Measurements from ENCODE around the gene CCL24.
"Not testable (repeated sequence)": the region's sequence is repeated elsewhere in the genome, so short reads cannot be mapped to it uniquely, and the experiment has no call there.

Gene CCL24

DNA sequence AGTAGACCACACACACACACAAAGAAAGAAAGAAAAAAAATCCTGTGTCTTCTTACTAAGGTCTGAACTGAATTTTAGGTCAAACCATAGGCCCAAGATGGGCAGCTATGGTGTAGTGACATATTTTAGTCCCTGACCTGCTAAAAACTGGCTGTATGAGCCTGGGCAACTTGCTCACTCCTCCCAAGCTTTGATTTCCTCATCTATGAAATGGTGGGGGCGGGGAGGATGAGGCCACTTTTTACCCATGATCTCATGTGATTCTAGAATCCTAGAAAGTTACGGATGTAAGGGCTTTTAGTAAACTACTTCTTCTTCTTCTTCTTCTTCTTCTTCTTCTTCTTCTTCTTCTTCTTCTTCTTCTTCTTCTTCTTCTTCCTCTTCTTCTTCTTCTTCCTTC lies 6.1 kb upstream of the CCL24 start:
- DNase-seq (ENCODE audit: low read depth), result no peak

DNA sequence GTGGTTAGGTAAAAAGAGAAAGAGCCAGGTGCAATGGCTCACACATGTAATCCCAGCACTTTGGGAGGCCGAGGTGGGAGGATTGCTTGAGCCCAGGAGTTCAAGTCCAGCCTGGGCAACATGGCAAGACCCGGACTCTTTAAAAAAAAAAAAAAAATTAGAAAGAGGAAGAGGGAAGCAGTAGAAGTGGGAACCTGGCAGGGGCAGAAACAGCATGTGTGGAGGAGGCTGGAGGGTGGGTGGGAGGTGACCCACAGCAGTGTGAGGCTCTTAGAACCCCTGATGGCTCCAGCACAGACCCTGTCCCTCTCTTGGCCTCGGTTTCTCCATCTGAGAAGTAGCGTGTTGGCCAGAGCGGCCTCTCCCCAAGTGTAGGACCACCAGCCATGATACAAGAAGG lies 4.9 kb upstream of the CCL24 start:
- no peak for DNase-seq (ENCODE audit: low read depth)

DNA sequence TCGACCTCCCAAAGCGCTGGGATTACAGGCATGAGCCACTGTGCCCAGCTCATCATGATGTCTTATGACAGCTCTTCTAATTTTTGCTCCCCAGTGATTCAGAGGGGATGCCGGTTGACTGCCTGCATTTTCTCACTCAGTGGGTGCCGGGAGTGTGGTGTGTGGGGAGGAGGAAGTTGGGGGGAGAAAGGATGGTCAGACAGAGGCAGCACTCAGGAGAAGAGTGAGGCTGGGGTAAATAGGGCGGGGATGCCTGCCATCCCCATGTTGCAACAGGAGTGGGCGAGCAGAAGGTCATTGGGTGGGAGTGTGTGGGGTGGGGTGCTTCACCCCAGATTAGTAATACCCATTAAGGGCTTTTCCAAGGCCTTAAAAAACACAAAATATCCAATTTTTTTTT lies 3.5 kb upstream of the CCL24 start:
- no peak for DNase-seq (ENCODE audit: low read depth)

DNA sequence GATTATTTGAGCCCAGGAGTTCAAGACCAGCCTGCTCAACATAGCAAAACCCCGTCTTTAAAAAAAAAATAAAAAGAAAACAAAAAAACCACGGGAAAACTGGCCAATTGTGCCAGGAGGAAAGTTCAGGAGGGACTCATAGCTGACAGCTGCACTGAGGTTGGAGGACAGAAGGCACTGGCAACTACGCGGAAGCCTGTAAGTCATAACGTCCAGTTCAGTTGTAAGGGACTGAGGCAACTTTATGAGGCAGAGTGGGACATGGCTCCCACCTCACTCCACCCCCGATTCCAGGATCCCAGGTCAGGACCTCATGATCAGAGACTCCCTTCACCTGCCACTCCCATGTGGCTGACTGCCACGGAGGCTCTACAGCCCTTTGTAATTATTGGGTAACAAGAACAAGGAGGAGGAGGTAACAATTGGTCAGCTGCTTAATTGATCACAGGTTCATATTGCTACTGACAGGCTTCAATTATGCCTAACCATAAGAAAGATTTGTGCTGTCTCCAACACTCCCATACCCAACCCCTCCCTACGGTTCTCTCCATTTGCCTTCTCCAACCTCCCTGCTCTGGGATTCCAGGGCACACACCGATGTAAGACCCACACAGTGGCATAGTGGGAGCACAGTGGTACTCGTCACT lies 1.9 kb upstream of the CCL24 start:
- no peak for DNase-seq (ENCODE audit: low read depth)

DNA sequence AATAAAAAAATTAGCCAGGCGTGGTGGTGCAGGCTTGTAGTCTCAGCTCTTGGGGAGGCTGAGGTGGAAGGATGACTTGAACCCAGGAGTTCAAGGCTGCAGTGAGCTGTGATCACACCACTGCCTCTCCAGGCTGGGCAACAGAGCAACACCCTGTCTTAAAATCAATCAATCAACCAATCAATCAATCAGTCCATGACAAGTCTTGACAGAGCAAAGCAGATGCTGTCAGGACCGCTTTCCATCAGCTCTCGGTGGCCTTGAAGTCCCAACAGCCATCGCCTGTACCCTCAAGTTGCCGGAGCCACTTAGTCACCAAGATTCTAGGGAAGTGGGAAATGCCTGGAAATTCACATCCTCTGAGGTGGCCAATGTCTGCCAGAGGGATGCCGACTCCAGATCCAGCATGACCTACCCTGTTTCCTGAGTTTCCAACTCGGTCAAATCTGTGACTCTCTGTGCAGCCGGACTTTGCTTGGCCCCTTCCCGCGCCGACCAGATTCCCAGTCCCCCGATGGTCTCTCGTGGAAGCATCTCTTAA lies 871 bp upstream of the CCL24 start:
- peak; percentile 83 for DNase-seq (ENCODE audit: low read depth)

DNA sequence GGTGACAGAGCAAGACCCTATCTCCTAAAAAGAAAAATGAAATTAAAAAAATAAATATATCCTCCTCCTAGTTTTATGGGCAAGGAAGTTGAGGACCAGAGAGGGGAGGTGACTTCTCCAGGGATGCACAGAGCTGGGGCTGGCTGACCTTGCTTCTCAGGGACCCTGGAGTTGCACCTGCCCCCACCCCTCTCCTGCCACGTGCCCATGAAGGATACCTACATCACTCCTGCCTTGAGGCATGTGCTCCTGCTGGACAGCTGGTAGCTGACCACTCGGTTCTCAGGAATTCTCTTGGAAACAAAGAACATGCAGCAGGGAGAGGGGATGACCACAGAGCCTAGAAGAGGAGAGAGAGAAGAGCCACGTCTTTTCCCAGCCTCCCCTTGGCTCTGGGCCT lies 522 bp downstream of the CCL24 start:
- peak; percentile 34 for DNase-seq (ENCODE audit: low read depth)

DNA sequence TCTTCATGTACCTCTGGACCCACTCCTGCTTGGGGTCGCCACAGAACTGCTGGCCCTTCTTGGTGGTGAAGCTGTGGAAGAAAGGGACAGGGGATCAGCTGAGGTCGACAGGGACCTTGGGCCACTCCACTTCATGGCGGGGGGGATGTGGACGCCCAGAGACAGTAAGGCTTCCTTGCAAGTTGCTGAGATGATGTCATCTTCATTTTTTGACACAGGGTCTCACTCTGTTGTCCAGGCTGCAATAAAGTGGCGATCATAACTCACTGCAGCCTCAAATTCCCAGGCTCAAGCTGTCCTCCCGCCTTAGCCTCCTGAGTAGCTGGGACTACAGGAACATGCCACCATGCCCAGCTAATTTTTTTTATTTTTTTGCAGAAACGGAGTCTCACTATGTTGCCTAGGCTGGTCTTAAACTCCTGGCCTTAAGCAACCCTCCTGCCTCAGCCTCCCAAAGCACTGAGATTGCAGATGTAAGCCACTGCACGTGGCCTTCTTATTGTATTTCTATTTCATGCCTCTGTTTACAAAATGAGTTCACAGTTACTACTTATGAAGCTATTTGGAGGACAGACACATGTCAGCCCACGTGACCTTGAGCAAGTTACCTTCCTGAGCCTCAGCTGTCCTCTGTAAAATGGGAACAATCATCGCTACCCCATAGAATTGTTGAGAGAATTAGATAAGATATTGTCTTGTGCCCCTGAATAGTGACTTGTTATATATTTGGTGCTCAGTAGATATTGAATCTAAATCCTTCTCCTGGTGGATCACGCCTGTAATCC lies 1.5 kb downstream of the CCL24 start:
- DNase-seq (ENCODE audit: low read depth), result no peak

DNA sequence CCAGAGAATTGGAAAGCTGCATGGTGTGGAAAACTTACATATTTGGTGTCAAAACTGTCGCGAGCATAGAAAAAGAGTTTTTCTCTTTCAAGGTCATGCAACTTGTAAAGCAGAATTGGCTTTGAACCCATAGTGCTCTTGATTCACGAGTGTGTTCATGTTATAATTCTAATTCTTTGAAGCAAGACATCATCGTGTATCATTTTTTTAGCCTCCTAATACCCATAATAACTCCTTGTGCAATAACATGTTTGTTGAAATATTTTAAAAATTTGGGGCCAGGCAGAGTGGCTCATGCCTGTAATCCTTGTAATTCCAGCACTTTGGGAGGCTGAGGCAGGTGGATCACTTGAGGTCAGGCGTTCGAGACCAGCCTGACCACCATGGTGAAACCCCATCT lies 4.2 kb downstream of the CCL24 start:
- no peak for DNase-seq (ENCODE audit: low read depth)

DNA sequence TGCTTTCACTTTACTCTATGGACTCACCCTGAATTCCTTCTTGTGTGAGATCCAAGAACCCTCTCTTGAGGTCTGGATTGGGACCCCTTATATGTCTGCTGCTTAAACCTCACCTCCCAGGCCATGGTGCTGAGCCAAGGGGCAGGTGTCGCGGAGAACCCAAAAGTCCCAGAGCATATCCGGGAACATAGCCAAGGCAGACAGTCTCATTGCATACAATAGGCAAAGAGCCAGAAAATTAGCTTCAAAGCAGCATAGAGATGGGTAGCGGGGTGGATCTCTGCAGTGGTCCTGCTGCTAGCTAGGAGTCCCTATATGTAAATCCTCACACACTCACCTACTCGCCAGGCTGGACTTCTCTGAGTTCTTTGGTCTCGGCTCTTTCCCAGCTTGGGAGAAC lies 5.5 kb downstream of the CCL24 start:
- no peak for DNase-seq (ENCODE audit: low read depth)

DNA sequence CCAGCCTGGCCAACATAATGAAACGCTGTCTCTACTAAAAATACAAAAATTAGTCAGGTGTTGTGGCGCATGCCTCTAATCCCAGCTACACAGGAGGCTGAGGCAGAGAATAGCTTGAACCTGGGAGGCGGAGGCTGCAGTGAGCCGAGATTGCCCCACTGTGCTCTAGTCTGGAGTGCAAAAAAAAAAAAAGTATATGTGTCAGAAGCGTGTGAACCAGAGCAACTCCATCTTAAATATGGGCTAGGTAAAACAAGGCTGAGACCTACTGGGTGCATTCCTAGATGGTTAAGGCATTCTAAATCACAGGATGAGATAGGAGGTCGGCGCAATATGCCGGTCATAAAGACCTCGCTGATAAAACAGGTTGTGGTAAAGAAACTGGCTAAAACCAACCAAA lies 6.2 kb downstream of the CCL24 start:
- DNase-seq (ENCODE audit: low read depth), result no peak

DNA sequence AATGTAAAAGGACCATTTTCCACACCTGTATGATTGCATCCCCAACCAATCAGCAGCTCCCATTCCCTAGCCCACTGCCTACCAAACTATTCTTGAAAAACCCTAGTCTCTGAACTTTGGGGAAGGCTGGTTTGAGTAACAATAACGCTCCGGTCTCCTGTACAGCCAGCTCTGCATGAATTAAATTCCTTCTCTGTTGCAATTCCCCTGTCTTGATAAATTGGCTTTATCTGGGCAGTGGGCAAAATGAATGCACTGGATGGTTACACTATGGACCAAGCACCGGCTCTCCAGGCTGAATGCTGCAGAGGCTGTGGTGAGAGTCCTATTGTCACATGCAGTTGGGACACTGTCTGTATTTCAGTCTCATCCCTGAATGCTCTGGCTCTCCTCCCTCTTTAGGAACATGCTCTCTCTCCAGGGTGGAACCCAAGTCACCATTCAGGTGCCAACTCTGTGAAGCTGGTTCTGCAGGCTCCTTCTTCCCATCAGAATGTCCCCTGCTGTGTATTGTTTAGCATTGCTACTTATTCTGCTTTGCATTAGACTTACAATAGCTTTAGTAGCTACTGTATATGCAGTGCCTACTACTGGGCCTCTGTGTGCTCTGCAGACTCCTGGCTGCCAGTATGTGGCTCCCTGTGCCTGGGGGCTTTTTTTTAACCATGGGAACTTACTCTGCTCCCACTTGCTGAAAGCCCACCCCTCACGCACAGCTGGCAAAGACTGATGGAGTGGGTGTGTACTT lies 6.9 kb downstream of the CCL24 start:
- no peak for DNase-seq (ENCODE audit: low read depth)

DNA sequence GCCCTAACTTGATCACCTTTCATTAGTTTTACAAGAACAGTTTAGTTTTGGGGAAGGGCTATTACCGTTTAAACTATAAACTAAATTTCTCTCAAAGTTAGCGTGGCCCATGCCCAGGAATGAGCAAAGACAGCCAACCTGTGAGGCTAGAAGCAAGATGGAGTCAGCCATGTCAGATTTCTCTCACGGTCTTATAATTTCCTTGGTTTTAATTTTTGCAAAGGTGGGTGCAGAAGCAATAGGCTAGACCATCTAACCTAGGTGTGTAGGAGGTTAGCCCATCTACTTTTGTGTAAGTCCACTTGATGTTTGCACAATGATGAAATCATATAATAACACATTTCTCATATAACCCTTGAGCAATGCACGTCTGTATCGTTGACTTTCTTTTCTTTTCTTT lies 8.9 kb downstream of the CCL24 start:
- DNase-seq (ENCODE audit: low read depth), result no peak

DNA sequence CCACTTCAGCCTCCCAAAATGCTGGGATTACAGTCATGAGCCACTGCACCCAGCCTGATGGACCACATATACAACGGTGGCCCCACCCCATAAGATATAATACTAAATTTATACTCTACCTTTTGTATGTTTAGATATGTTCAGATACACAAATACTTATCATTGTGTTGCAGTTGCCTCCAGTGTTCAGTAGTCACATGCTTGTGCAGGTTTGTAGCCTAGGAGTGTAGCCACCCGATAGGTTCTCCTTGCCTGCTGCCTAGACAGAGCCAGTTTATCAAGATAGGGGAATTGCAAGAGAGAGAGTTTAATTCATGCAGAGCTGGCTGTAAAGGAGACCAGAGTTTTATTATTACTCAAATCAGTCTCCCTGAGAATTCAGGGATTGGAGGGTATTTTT lies 9.6 kb downstream of the CCL24 start:
- no peak for DNase-seq (ENCODE audit: low read depth)

DNA sequence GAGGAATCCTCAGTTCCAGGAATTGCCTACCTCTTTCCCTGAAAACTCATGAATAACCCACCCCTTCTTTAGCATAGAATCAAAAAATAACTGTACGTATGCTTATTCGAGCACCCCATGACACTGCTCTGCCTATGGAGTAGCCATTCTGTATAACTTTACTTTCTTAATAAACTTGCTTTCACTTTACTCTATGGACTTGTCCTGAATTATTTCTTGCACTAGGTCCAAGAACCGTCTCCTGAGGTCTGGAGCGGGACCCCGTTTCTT lies 11.1 kb downstream of the CCL24 start:
- DNase-seq (ENCODE audit: low read depth), result no peak

DNA sequence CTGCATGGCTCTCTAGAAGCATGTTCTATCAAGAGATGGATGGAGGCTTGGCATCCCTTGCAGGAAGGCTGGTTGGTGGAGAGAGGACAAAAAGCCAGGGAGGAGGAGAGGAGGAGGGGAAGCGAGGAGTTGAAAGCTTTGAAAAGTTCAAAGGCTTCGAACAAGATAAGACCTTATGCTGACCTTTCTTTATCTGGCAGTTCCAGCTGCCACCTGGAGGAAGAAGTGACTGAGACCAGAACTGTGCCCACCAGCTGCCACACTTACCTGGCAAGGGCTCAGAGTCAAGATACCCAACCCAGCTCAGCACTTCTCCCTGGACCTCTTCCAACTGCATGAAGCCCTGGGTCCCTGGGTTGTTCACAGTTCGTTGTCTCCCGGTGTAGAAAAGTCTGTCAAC lies 14.8 kb downstream of the CCL24 start:
- DNase-seq (ENCODE audit: low read depth), result no peak

DNA sequence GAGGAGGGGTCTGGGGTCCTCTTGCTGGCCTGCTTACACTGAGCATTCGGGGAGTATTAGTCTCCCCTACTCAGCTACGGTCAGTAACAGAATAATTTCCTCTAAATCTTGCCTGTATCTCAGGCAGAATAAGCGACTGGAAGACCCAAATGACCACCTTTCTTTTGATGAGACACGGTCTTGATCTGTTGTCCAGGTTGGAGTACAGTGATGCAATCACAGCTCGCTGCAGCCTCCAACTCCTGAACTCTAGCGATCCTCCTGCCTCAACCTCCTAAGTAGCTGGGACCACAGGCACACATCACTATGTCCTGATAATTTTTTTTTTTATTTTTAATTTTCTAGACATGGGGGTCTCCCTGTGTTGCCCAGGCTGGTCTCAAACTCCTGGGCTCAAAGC lies 17.2 kb downstream of the CCL24 start:
- DNase-seq (ENCODE audit: low read depth), result no peak

DNA sequence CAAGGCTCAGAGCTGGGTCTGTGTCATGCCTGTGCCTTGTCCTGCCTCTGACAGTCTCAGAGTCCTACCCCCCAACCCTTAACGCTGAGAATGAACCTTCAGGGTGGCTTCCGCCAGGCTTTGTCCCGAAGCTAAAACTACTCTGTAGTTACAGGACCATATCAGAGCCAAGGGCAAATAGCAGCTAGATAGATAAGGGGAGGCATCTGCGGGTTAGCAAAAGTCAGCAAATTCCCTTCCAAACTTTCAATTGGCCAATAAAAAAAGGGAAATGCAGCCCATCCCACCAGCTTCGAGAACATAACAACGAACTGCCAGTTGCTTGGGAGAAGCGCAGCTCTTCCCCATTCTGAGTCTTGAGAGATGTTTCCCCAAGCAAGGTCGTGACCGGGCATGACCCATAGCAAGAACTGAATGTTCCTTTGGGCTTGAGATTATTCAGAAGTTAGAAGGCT lies 17.7 kb downstream of the CCL24 start:
- DNase-seq (ENCODE audit: low read depth), result no peak

DNA sequence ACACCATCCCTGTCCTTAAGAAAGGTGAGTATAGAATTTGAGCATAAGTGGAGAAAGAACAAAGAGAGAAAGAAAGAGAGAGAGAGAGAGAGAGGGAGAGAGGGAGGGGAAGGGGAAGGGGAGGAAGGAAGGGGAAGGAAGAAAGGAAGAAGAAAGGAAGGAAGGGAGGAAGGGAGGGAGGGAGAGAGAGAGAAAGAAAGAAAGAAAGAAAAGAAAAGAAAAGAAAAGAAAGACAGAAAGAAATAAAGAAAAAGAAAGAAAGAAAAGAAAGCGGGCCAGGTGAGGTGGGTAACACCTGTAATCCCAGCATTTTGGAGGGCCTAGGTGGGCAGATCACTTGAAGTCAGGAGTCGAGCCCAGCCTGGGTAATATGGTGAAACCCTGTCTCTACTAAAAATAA lies 19.9 kb downstream of the CCL24 start:
- no peak for DNase-seq (ENCODE audit: low read depth)

DNA sequence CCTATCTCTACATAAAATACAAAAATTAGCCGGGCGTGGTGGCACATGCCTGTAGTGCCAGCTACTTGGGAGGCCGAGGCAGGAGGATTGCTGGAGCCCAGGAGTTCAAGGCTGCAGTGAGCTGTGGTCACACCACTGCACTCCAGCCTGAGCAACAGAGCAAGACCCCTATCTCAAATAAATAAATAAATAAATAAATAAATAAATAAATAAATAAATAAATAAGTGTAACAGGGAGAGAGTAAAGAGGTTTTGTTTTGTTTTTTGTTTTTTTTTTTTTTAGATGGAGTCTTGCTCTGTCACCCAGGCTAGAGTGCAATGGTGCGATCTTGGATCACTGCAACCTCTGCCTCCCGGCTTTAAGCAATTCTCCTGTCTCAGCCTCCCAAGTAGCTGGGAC lies 21.0 kb downstream of the CCL24 start:
- DNase-seq (ENCODE audit: low read depth), result not testable (repeated sequence)

DNA sequence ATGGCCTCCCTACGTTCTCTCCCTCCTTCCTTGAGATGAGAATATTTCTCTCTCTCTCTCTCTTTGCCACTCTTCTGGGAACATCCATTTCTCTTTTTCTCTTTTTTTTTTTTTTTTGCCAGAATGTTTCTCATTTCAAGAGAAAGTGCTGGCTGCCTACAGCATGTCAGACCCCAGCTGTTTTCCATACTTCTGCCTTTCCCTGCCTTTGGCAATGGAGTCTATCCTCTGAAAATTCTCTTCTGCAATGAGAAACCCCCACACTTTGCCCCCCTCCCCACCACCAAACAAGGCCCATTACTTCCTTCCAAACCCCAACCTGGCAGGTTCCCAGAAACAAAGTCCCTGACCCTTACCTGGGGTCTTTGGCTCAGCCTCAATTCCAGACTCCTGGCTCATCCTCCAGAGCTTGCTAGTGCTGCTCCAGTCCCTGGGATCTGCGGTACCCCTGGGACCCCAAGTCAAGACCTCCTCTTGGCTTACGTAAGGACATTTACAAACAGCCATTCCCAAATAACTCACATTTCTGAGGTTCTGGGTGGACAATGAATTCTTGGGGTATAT lies 24.2 kb downstream of the CCL24 start:
- DNase-seq (ENCODE audit: low read depth), result no peak

DNA sequence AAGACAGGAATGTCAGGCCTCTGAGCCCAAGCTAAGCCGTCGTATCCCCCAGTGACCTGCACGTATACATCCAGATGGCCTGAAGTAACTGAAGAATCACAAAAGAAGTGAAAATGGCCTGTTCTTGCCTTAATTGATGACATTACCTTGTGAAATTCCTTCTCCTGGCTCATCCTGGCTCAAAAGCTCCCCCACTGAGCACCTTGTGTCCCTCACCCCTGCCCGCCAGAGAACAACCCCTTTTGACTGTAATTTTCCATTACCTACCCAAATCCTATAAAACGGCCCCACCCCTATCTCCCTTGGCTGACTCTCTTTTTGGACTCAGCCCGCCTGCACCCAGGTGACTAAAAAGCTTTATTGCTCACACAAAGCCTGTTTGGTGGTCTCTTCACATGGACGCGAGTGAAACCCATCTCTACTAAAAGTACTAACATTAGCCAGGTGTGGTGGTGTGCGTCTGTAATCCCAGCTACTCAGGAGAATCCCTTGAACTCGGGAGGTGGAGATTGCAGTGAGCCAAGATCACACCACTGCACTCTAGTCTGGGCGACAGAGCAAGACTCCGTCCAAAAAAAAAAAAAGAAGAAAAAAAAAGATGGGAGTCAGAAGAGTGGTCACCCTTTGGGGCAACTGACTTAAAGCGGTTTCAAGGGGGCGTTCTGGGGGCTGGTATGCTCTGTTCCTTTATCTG lies 25.3 kb downstream of the CCL24 start:
- DNase-seq (ENCODE audit: low read depth), result not testable (repeated sequence)

DNA sequence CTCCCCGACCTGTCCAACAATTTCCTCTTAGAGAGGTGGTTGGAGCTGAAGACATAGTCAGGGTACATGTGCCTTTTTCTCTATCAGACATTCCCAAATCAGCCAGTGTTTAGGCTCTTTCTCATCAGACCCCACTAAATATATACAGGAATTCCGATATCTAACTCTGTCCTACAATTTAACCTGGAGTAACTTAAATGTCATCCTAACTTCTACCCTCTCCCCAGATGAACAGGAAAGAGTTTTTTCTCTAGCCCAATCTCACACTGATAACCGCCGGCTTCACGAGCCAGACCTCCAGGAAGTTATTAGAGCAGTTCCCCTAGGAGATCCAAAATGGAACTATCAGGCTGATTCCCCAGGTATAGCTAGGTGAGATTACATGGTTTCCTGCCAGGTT lies 30.5 kb downstream of the CCL24 start:
- not testable (repeated sequence) for DNase-seq (ENCODE audit: low read depth)

Data from ELR (cell line).